ENCODE measurements around the gene UFC1.

Gene UFC1

GRCh38 chr1:161196111-161196510 lies 42.3 kb downstream of the UFC1 start:
- FAIRE-seq: no peak

- no peak for FAIRE-seq
Observed at GRCh38 chr1:161196521-161197451, 43.0 kb downstream of the UFC1 start.

- no peak for FAIRE-seq
Observed at GRCh38 chr1:161197560-161198193, 43.9 kb downstream of the UFC1 start.

- FAIRE-seq: no peak
Observed at GRCh38 chr1:161198194-161198896, 44.6 kb downstream of the UFC1 start.

DNA sequence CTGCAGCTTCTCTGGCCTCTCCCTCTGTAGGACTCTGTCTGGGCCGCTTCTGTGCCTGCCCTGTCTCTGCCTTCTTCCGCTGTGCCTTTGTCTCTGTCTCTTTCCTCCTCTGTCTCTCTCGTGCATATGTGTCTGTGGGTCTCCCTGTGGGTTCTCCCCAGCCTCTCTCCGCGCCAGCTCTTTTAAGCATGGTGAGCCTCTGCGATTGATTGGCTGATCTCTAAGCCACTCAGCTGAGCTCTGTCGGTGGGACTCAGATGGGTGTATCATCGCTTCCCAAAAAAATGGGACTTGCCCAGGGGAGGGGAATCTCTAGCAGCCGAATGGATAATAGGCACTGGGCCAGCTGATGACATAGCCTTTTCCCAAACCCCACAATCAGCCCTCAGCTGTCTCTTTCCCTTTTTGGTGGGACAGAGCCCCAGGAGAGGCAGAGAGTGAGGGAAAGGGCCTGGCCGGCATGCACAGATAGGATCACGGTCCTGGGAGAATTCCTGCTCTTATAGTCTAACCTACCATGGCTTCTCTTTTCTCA lies 45.2 kb downstream of the UFC1 start, which contains the start of gene ADAMTS4:
ADAMTS4 (minus strand) TSS at position 158 of the 535 bp plus-strand sequence. CDS start 427 bp downstream, outside the sequence.
- no peak for FAIRE-seq

DNA sequence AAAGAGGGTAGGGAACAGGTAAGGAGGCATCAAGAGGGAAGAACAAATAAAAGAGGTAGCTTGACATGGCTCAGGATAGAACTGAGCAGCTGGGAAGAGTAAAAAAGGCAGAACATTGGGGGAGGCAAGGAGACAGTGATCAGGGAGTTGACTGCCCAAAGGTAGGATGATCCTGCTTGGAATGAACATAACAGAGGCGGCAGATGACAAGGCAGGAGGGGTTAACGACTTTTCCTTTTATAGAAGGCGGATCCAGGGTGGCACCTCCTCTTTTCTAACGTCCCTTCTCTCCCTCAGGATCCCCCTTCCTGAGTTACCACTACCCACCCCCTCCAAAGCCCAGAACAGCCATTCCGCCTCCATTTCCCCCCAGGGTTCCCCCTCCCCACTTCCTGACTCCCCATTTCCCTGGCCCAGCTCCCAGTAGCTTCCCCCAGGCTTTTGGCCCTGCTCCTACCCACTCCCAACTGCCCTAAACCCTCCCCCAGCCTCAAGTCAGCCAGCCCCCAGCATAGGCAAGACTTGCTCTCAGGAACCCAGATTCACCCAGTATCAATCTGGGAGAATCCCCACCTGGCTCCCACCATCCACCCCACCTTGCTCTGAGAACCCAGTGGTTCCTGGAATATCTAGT lies 45.8 kb downstream of the UFC1 start:
- no peak for FAIRE-seq

DNA sequence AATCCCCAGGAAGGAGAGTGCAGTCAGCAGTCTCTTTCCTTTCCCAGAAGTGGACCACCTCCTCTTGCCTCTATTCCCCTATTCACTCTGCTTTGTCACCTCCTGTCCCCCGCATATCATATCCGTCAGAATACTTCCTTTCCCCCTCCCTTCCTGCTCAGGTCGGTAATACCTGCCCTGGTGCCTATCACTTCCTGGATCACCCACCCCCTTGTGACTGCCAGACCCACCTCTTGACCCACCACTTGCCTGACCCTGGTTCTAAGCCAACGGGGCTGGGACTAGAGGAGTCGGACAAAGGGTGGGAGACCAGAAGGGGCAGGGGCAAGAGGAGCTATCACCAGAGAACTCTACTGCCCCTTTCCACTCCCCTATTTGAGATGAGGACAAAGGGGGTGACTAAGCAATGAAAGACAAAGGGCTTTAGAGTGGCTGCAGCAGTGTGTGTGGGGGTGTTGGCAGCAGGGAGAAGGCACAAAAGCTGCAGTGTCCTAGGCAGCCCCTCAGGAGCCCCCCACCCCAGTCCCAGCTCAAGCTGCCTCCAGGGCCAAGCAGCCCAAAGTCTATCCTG lies 46.7 kb downstream of the UFC1 start:
- FAIRE-seq: no peak

DNA sequence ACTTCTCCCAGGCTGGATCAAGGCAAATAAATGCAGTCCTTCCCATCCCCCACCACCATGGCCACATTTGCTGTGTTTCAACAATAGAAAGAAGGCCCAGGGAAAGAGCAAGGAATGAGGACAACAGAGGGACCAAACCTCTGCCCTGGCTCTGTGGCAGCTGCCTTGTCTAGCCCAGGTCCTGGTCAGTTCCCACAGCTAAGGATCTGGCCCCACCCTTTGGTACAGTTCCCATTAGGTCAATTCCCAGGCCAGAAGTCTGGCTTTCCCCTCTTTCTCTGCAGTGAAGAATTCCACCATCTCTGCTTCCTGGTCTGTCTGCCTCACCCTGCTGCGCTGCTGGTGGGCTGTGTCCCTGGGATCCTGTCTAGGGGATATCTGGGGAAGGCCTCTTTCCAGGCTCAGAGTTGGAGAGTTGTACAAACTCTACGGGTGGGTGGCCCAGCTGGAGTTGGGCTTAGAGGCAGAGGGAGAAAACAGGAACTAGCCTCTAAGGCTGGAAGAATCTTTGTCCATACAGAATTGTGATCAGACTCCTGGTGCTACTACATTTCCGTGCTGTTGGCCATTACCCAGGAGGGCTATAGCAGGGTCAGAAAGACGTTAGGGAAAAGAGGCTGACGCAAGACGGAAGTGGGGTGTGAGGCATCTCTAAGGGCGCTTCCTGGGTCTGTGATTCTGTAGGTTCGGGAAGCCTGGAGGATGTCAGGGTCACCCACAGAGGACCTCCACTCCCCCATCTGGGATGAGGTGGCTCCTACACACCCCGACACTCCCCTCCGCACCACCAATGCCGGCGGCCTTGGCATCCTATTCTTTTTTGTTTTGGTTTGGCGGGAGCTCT lies 47.4 kb downstream of the UFC1 start:
- FAIRE-seq: no peak

- FAIRE-seq: peak; percentile 98
Observed at GRCh38 chr1:161201836-161202712, 48.3 kb downstream of the UFC1 start, which contains the start of gene NDUFS2. Gene NDUFS2 (plus strand): TSS chr1:161202367. CDS start chr1:161202386, 19 bp downstream.

- FAIRE-seq: no peak
Observed at GRCh38 chr1:161206411-161207140, 52.8 kb downstream of the UFC1 start.

DNA sequence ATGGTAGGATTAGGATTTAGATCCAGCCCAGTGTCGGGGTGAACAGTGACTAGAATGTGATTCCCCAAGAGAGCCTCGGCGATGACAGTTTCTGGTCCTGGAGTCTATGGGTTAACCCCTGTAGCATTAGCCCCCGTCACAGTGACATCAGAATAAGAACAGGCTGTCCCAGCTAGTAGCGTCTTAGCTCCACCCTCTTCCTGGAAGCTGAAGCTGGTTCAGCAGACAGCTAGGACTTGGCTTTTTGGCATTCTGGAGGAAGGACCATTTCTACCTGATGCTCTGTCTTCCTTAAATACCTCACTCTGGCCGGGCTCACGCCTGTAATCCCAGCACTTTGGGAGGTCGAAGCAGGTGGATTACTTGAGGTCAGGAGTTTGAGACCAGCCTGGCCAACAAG lies 53.4 kb downstream of the UFC1 start:
- no peak for FAIRE-seq
